Peyer's patch (tissue), 4 donors: ENCODE data around the gene ABI2.
"Not testable (repeated sequence)": the region's sequence is repeated elsewhere in the genome, so short reads cannot be mapped to it uniquely, and the experiment has no call there.

Experiments
- CTCF ChIP-seq, 6 experiments: fragments of 450-650 bp in 4 of 6; fragments of 200-600 bp in 2 of 6; sonication (generic) in 1 of 6; IDR thresholded peaks; one replicate each; pipeline ENCODE4 v1.5.1; 2017 to 2019; ENCODE audit warnings: antibody characterized with exemption in 6 of 6, mild to moderate bottlenecking in 3 of 6, moderate library complexity in 1 of 6
- POLR2A ChIP-seq, 2 donors: fragments of 450-650 bp; IDR thresholded peaks; one replicate each; pipeline ENCODE4 v1.5.1; 2017; ENCODE audit warnings: antibody characterized with exemption in 2 of 2, mild to moderate bottlenecking in 2 of 2, moderate library complexity in 2 of 2

GRCh38 chr2:203429643-203430042 lies 101.4 kb downstream of the ABI2 start:
- TF ChIP-seq CTCF, POLR2A (IDR thresholded peaks at IDR 0.05): not testable (repeated sequence)
